GM23248 (cell line): ENCODE results near the gene CACNB2. TPM values are rescaled to one million over a fixed set of nuclear protein-coding genes. Genes with fewer than 3 reads are reported as not detected.

ENCODE experiments used
- DNase-seq: peaks from one replicate; pipeline ENCODE4 v3.0.0-alpha.2; 2015
- H2AFZ ChIP-seq: fragments of 200-600 bp; sonication (generic); 2 replicates; pipeline ENCODE4 v1.6.1; 2016; ENCODE audit warnings: antibody characterized with exemption
- H3F3A ChIP-seq: fragments of 200-600 bp; sonication (generic); 2 replicates; pipeline ENCODE4 v1.6.1; 2016; ENCODE audit warnings: mild to moderate bottlenecking, antibody characterized with exemption, mixed run types; ENCODE audit not compliant: insufficient read depth
- H3K27ac ChIP-seq: fragments of 200-600 bp; sonication (generic); 2 replicates; pipeline ENCODE4 v1.5.1; 2016; ENCODE audit warnings: mild to moderate bottlenecking
- H3K27me3 ChIP-seq: fragments of 200-600 bp; sonication (generic); replicated peaks from 2 replicates; pipeline ENCODE4 v1.6.1; 2016; ENCODE audit warnings: mild to moderate bottlenecking; ENCODE audit not compliant: insufficient read depth
- H3K36me3 ChIP-seq: fragments of 200-600 bp; sonication (generic); 2 replicates; pipeline ENCODE4 v1.6.1; 2016; ENCODE audit warnings: low read depth, mild to moderate bottlenecking
- H3K4me1 ChIP-seq: fragments of 200-600 bp; sonication (generic); 2 replicates; pipeline ENCODE4 v1.6.1; 2016; ENCODE audit warnings: mild to moderate bottlenecking; ENCODE audit not compliant: insufficient read depth
- H3K4me2 ChIP-seq: fragments of 200-600 bp; sonication (generic); one replicate; pipeline ENCODE4 v1.6.1; 2016; ENCODE audit warnings: mild to moderate bottlenecking; ENCODE audit not compliant: unreplicated experiment
- H3K4me3 ChIP-seq: fragments of 200-600 bp; sonication (generic); 2 replicates; pipeline ENCODE4 v1.5.1; 2016; ENCODE audit warnings: mild to moderate bottlenecking
- H3K79me2 ChIP-seq: fragments of 200-600 bp; sonication (generic); 2 replicates; pipeline ENCODE4 v1.6.1; 2016; ENCODE audit warnings: mild to moderate bottlenecking; ENCODE audit not compliant: insufficient read depth
- H3K9ac ChIP-seq: fragments of 200-600 bp; sonication (generic); 2 replicates; pipeline ENCODE4 v1.6.1; 2016; ENCODE audit warnings: mild to moderate bottlenecking
- H3K9me2 ChIP-seq: fragments of 200-600 bp; sonication (generic); 2 replicates; pipeline ENCODE4 v1.6.1; 2016; ENCODE audit warnings: mixed run types, mild to moderate bottlenecking, moderate library complexity; ENCODE audit not compliant: insufficient read depth
- H3K9me3 ChIP-seq: fragments of 200-600 bp; sonication (generic); one replicate; pipeline ENCODE4 v1.6.1; 2017; ENCODE audit warnings: low read depth
- H4K20me1 ChIP-seq: fragments of 200-600 bp; sonication (generic); 2 replicates; pipeline ENCODE4 v1.6.0; 2016; ENCODE audit not compliant: insufficient read depth
- EZH2 ChIP-seq: fragments of 200-600 bp; sonication (generic); IDR thresholded peaks from 2 replicates; pipeline ENCODE4 v1.6.1; 2018; ENCODE audit warnings: antibody characterized with exemption, mild to moderate bottlenecking; ENCODE audit not compliant: insufficient read depth, poor library complexity, severe bottlenecking
- EZH2phosphoT487 ChIP-seq: fragments of 200-600 bp; sonication (generic); IDR thresholded peaks from 2 replicates; pipeline ENCODE4 v1.6.1; 2018; ENCODE audit warnings: antibody characterized with exemption, moderate library complexity, mild to moderate bottlenecking, low read depth; ENCODE audit not compliant: insufficient read depth
- WGBS, 2 experiments: methylation state at CpG; one replicate each; pipeline ENCODE4 v1.1.6; 2015 to 2017; ENCODE audit warnings: low lambda C conversion rate in 2 of 2, low coverage in 1 of 2; ENCODE audit errors: missing lambda C conversion rate in 2 of 2; 5-methylcytosine and 5-hydroxymethylcytosine counted together
- in situ Hi-C: fragments of 300-500 bp; cut with MboI; formaldehyde crosslinking; loops from 2 replicates; pipeline ENCODE4 v1.15.0; 2020
- polyA plus RNA-seq: library from polyadenylated mRNA; unstranded; fragments of >200 nt; fragmentation: Nextera tagmentation; extraction: Ambion mirVana; gene quantifications from 2 replicates; pipeline ENCODE4 v1.2.1, GENCODE V29; 2016
- total RNA-seq: library from RNA; depleted of rRNA; stranded (reverse); fragments of >200 nt; shearing (Covaris generic); gene quantifications from 2 replicates; pipeline ENCODE4 v1.2.3, GENCODE V29; 2014

The CACNB2 gene
- total and polyA plus RNA-seq, 2 experiments from 2014 or later, result 0.31 to 0.32 TPM

DNA sequence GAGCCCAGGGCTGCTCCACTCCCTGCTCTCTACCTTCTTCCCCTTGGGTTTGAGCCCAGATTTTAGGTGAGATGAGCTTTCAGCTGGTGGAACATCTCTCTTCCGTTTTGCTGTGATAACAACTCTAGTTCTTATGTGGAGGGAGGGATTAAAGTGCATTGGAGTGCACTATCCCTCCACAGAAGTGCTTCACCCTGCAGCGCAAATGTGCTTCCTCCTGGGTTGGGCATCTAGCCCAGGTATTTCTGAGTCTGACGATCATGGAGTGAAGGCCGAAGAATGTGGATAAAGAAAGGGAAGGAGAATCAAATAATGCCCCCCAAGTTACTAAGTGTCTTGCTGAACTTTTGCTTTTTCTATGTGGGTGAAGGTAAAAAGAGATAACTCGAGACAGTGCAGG is 157.4 kb downstream of the CACNB2 start:
- H3K27me3 ChIP-seq, result no peaks in the 10 kb centered on the region
- H3F3A ChIP-seq, result no peaks in the 10 kb centered on the region
- no peak overlapping the region for H2AFZ ChIP-seq
- no peak overlapping the region for H3K4me2 ChIP-seq
- H3K79me2 ChIP-seq, result no peaks in the 10 kb centered on the region
- DNase-seq, result no peak
- no peaks in the 10 kb centered on the region for H3K36me3 ChIP-seq
- H3K4me3 ChIP-seq, result no peak overlapping the region
- no peak overlapping the region for H3K9ac ChIP-seq
- TF ChIP-seq EZH2phosphoT487, result no peak
- no peak for TF ChIP-seq EZH2
- no peaks in the 10 kb centered on the region for H3K9me2 ChIP-seq
- H4K20me1 ChIP-seq, result no peaks in the 10 kb centered on the region
- in situ Hi-C loops, result no loop called here
- 74 to 80% methylated on average over 5 of the region's 5 CpGs for WGBS, 2 experiments
- H3K27ac ChIP-seq, result no peak overlapping the region
- H3K4me1 ChIP-seq, result no peaks in the 10 kb centered on the region
- H3K9me3 ChIP-seq, result no peaks in the 10 kb centered on the region

GRCh38 chr10:18298256-18298655 is 158.0 kb downstream of the CACNB2 start:
- Histone ChIP-seq H3K27me3 (no peaks in the 10 kb centered on the region), H3K9me3 (no peaks in the 10 kb centered on the region), H3K9ac (no peak overlapping the region), H3K4me2 (no peak overlapping the region), H2AFZ (no peak overlapping the region), H3K79me2 (no peaks in the 10 kb centered on the region), H3K4me3 (no peak overlapping the region), H3F3A (no peaks in the 10 kb centered on the region), H3K4me1 (no peaks in the 10 kb centered on the region), H3K27ac (no peak overlapping the region), H3K36me3 (no peaks in the 10 kb centered on the region), H3K9me2 (no peaks in the 10 kb centered on the region), H4K20me1 (no peaks in the 10 kb centered on the region)
- no peak for DNase-seq
- WGBS, 2 experiments, result 87% methylated on average over 9 of the region's 9 CpGs
- in situ Hi-C loops, result no loop called here
- TF ChIP-seq EZH2phosphoT487 (no peak), EZH2 (no peak)

- DNase-seq, result no peak
- H3K4me2 ChIP-seq, result no peak overlapping the region
- H3K9ac ChIP-seq, result no peak overlapping the region
Measured at GRCh38 chr10:18303851-18304801, 163.9 kb downstream of the CACNB2 start.

DNA sequence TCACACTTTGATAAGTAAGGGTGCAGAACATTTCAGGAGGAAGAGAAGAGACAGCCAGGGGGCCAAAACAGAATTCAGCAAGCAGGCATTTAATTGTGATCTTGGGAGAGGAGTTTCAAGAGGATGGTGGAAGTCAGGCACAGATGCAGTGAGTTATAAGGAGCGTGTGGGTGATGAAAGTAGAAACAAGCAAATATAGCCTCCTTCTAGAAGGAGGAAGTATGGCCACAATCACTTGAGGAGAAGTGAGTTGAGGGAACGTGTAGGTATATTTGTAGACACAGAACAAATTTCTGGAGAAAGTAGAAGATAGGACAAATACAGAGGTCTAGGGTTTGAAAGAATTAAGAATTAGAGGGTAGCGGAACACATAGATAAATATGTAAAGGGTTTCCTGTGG is 165.8 kb downstream of the CACNB2 start:
- H3K4me1 ChIP-seq, result no peaks in the 10 kb centered on the region
- H3F3A ChIP-seq, result no peaks in the 10 kb centered on the region
- no peak for DNase-seq
- H3K27me3 ChIP-seq, result no peaks in the 10 kb centered on the region
- WGBS, 2 experiments, result 82 to 87% methylated on average over 3 of the region's 3 CpGs
- no peaks in the 10 kb centered on the region for H3K79me2 ChIP-seq
- H3K4me2 ChIP-seq, result no peak overlapping the region
- H3K36me3 ChIP-seq, result no peaks in the 10 kb centered on the region
- H3K4me3 ChIP-seq, result no peak overlapping the region
- H4K20me1 ChIP-seq, result no peaks in the 10 kb centered on the region
- no peak overlapping the region for H3K27ac ChIP-seq
- in situ Hi-C loops, result no loop called here
- H3K9me2 ChIP-seq, result no peaks in the 10 kb centered on the region
- no peak overlapping the region for H2AFZ ChIP-seq
- TF ChIP-seq EZH2phosphoT487 (no peak), EZH2 (no peak)
- no peak overlapping the region for H3K9ac ChIP-seq
- no peaks in the 10 kb centered on the region for H3K9me3 ChIP-seq

More at GRCh38 chr10:18303851-18304801, 163.9 kb downstream of the CACNB2 start:
- no peaks in the 10 kb centered on the region for H3K79me2 ChIP-seq
- H3K27ac ChIP-seq, result no peak overlapping the region
- H2AFZ ChIP-seq, result no peak overlapping the region
- TF ChIP-seq EZH2phosphoT487, result no peak
- TF ChIP-seq EZH2, result no peak
- no peaks in the 10 kb centered on the region for H3K36me3 ChIP-seq
- H3F3A ChIP-seq, result no peaks in the 10 kb centered on the region
- 60 to 62% methylated on average over 12 of the region's 12 CpGs for WGBS, 2 experiments
- in situ Hi-C loops, result no loop called here
- H4K20me1 ChIP-seq, result no peaks in the 10 kb centered on the region
- H3K4me1 ChIP-seq, result no peaks in the 10 kb centered on the region
- H3K27me3 ChIP-seq, result no peaks in the 10 kb centered on the region
- H3K4me3 ChIP-seq, result no peak overlapping the region
- H3K9me2 ChIP-seq, result no peaks in the 10 kb centered on the region
- no peaks in the 10 kb centered on the region for H3K9me3 ChIP-seq
